ENCODE measurements around the gene ZNF280A. TPM values are rescaled to one million over a fixed set of nuclear protein-coding genes. Genes with fewer than 3 reads are reported as not detected.

ZNF280A gene
- total RNA-seq, 1 donor from 2014 or later, result not detected

- no peak overlapping the region for H3K27ac Mint-ChIP-seq (ENCODE audit: unreplicated experiment)
- no peaks in the 10 kb centered on the region for H3K4me1 Mint-ChIP-seq (ENCODE audit: unreplicated experiment)
- no peak for DNase-seq (ENCODE audit: extremely low spot score, unreplicated experiment)
- no peak for TF ChIP-seq CTCF (IDR thresholded peaks at IDR 0.05)
- H3K9me3 Mint-ChIP-seq (ENCODE audit: unreplicated experiment), result no peaks in the 10 kb centered on the region
- no peak overlapping the region for H3K4me3 Mint-ChIP-seq (ENCODE audit: unreplicated experiment)
- H3K36me3 Mint-ChIP-seq (ENCODE audit: unreplicated experiment), result no peaks in the 10 kb centered on the region
- peaks cover 2% of the 10 kb centered on the region for H3K27me3 Mint-ChIP-seq (ENCODE audit: unreplicated experiment)
These were observed 38.3 kb upstream of the ZNF280A start for GRCh38 chr22:22558071-22558971.

GRCh38 chr22:22556995-22557925 is 37.2 kb upstream of the ZNF280A start:
- Mint-ChIP-seq H3K9me3 (ENCODE audit: unreplicated experiment) (no peaks in the 10 kb centered on the region), H3K27me3 (ENCODE audit: unreplicated experiment) (peaks cover 9% of the 10 kb centered on the region), H3K4me3 (ENCODE audit: unreplicated experiment) (no peak overlapping the region), H3K36me3 (ENCODE audit: unreplicated experiment) (no peaks in the 10 kb centered on the region), H3K27ac (ENCODE audit: unreplicated experiment) (no peak overlapping the region), H3K4me1 (ENCODE audit: unreplicated experiment) (no peaks in the 10 kb centered on the region)
- no peak for TF ChIP-seq CTCF (IDR thresholded peaks at IDR 0.05)
- DNase-seq (ENCODE audit: extremely low spot score, unreplicated experiment), result no peak

- Mint-ChIP-seq H3K27me3 (ENCODE audit: unreplicated experiment) (peaks cover 9% of the 10 kb centered on the region), H3K36me3 (ENCODE audit: unreplicated experiment) (no peaks in the 10 kb centered on the region), H3K4me1 (ENCODE audit: unreplicated experiment) (no peaks in the 10 kb centered on the region), H3K27ac (ENCODE audit: unreplicated experiment) (no peak overlapping the region), H3K4me3 (ENCODE audit: unreplicated experiment) (no peak overlapping the region), H3K9me3 (ENCODE audit: unreplicated experiment) (no peaks in the 10 kb centered on the region)
- TF ChIP-seq CTCF (IDR thresholded peaks at IDR 0.05), result no peak
- no peak for DNase-seq (ENCODE audit: extremely low spot score, unreplicated experiment)
These were observed 36.5 kb upstream of the ZNF280A start for GRCh38 chr22:22556578-22556977.

- DNase-seq (ENCODE audit: extremely low spot score, unreplicated experiment), result no peak
- Mint-ChIP-seq H3K36me3 (ENCODE audit: unreplicated experiment) (no peaks in the 10 kb centered on the region), H3K4me3 (ENCODE audit: unreplicated experiment) (no peak overlapping the region), H3K9me3 (ENCODE audit: unreplicated experiment) (no peaks in the 10 kb centered on the region), H3K27ac (ENCODE audit: unreplicated experiment) (no peak overlapping the region), H3K27me3 (ENCODE audit: unreplicated experiment) (peaks cover 12% of the 10 kb centered on the region), H3K4me1 (ENCODE audit: unreplicated experiment) (no peaks in the 10 kb centered on the region)
- TF ChIP-seq CTCF (IDR thresholded peaks at IDR 0.05), result no peak
These were observed 35.5 kb upstream of the ZNF280A start for GRCh38 chr22:22555596-22555995.
